ENCODE data around the gene SRBD1.

GRCh38 chr2:45631955-45632354 lies 20.9 kb upstream of the SRBD1 start:
- TF ChIP-seq POLR2A (IDR thresholded peaks at IDR 0.05; ENCODE audit: low read depth, low read length) (no peak), TAF1 (IDR thresholded peaks at IDR 0.05; ENCODE audit: low read depth, low read length) (no peak), POLR2AphosphoS5 (IDR thresholded peaks at IDR 0.05; ENCODE audit: low read depth, low read length) (no peak)
